IgD-negative memory B cell (primary cell): Measurements from ENCODE around the gene PSG2. TPM values are rescaled to one million over a fixed set of nuclear protein-coding genes. Genes with fewer than 3 reads are reported as not detected.
"Not testable (repeated sequence)": the region's sequence is repeated elsewhere in the genome, so short reads cannot be mapped to it uniquely, and the experiment has no call there.

Source experiments
- H3K27ac Mint-ChIP-seq, 3 donors: one replicate each; pipeline ENCODE4 v1.8.0; 2020 to 2022; ENCODE audit warnings: mild to moderate bottlenecking in 3 of 3, mixed read lengths in 3 of 3, moderate library complexity in 1 of 3
- H3K27me3 Mint-ChIP-seq: one replicate; pipeline ENCODE4 v1.8.0; 2021; ENCODE audit warnings: mixed read lengths
- H3K36me3 Mint-ChIP-seq: one replicate; pipeline ENCODE4 v1.8.0; 2020; ENCODE audit warnings: mild to moderate bottlenecking, mixed read lengths
- H3K4me1 Mint-ChIP-seq, 3 donors: one replicate each; pipeline ENCODE4 v1.8.0; 2020 to 2022; ENCODE audit warnings: mixed read lengths in 3 of 3, mild to moderate bottlenecking in 1 of 3
- H3K4me3 Mint-ChIP-seq, 4 donors: one replicate each; pipeline ENCODE4 v1.8.0; 2020 to 2022; ENCODE audit warnings: mild to moderate bottlenecking in 4 of 4, mixed read lengths in 4 of 4, moderate library complexity in 3 of 4
- H3K9me3 Mint-ChIP-seq, 3 donors: one replicate each; pipeline ENCODE4 v1.8.0; 2020 to 2021; ENCODE audit warnings: mixed read lengths in 3 of 3, mild to moderate bottlenecking in 1 of 3
- polyA plus RNA-seq: library from polyadenylated mRNA; unstranded; fragments of 300-500 nt; fragmentation: Illumina TruSeq; gene quantifications from one replicate; pipeline ENCODE4 v1.2.3, GENCODE V29; 2021

The PSG2 gene
- not detected for polyA plus RNA-seq

- H3K9me3 Mint-ChIP-seq, H3K4me3 Mint-ChIP-seq, H3K27me3 Mint-ChIP-seq, H3K4me1 Mint-ChIP-seq, H3K27ac Mint-ChIP-seq, H3K36me3 Mint-ChIP-seq: not testable (repeated sequence)
Measured at GRCh38 chr19:43082601-43083000, at the start of gene PSG2. TSS of gene PSG2 (minus strand) at chr19:43082701. CDS start at chr19:43082569, 132 bp downstream.

- not testable (repeated sequence) for H3K27me3 Mint-ChIP-seq, H3K4me1 Mint-ChIP-seq, H3K9me3 Mint-ChIP-seq, H3K27ac Mint-ChIP-seq, H3K4me3 Mint-ChIP-seq, H3K36me3 Mint-ChIP-seq
Measured at GRCh38 chr19:43131281-43131842, 48.9 kb upstream of the PSG2 start.

- H3K27me3 Mint-ChIP-seq, H3K36me3 Mint-ChIP-seq, H3K4me1 Mint-ChIP-seq, H3K4me3 Mint-ChIP-seq: not testable (repeated sequence)
- peak overlapping the region in 1 of 3 donors; percentile 43 for H3K27ac Mint-ChIP-seq
- H3K9me3 Mint-ChIP-seq, result peaks cover 0 to 13% (median 3%) of the 10 kb centered on the region in 3 donors
Measured at GRCh38 chr19:43129197-43129596, 46.7 kb upstream of the PSG2 start.

- H3K36me3 Mint-ChIP-seq, H3K4me1 Mint-ChIP-seq, H3K27ac Mint-ChIP-seq, H3K27me3 Mint-ChIP-seq, H3K4me3 Mint-ChIP-seq: not testable (repeated sequence)
- H3K9me3 Mint-ChIP-seq, result peaks cover 0 to 17% (median 2%) of the 10 kb centered on the region in 3 donors
Measured at GRCh38 chr19:43127336-43127735, 44.8 kb upstream of the PSG2 start.

GRCh38 chr19:43126720-43127119 is 44.2 kb upstream of the PSG2 start:
- peaks cover 5% of the 10 kb centered on the region for H3K36me3 Mint-ChIP-seq
- no peaks in the 10 kb centered on the region for H3K4me1 Mint-ChIP-seq
- H3K27me3 Mint-ChIP-seq, result no peaks in the 10 kb centered on the region
- no peak overlapping the region for H3K27ac Mint-ChIP-seq
- no peak overlapping the region for H3K4me3 Mint-ChIP-seq
- H3K9me3 Mint-ChIP-seq, result peaks cover 0 to 21% (median 3%) of the 10 kb centered on the region in 3 donors

- Mint-ChIP-seq H3K27ac (no peak overlapping the region), H3K9me3 (peaks cover 2 to 21% (median 3%) of the 10 kb centered on the region in 3 donors), H3K27me3 (no peaks in the 10 kb centered on the region), H3K4me1 (no peaks in the 10 kb centered on the region), H3K36me3 (peaks cover 5% of the 10 kb centered on the region), H3K4me3 (no peak overlapping the region)
Measured at GRCh38 chr19:43124360-43124759, 41.9 kb upstream of the PSG2 start.

- H3K27ac Mint-ChIP-seq, H3K36me3 Mint-ChIP-seq, H3K4me1 Mint-ChIP-seq, H3K27me3 Mint-ChIP-seq, H3K4me3 Mint-ChIP-seq: not testable (repeated sequence)
- peaks cover 5 to 29% (median 9%) of the 10 kb centered on the region in 3 donors for H3K9me3 Mint-ChIP-seq
Measured at GRCh38 chr19:43120433-43121026, 38.0 kb upstream of the PSG2 start.

- not testable (repeated sequence) for H3K4me3 Mint-ChIP-seq, H3K27ac Mint-ChIP-seq, H3K27me3 Mint-ChIP-seq, H3K36me3 Mint-ChIP-seq, H3K4me1 Mint-ChIP-seq
- peaks cover 5 to 30% (median 12%) of the 10 kb centered on the region in 3 donors for H3K9me3 Mint-ChIP-seq
Measured at GRCh38 chr19:43119526-43119925, 37.0 kb upstream of the PSG2 start.

- not testable (repeated sequence) for H3K27ac Mint-ChIP-seq, H3K36me3 Mint-ChIP-seq, H3K27me3 Mint-ChIP-seq, H3K4me3 Mint-ChIP-seq, H3K4me1 Mint-ChIP-seq
- H3K9me3 Mint-ChIP-seq, result peaks cover 2 to 38% (median 19%) of the 10 kb centered on the region in 3 donors
Measured at GRCh38 chr19:43116421-43116820, 33.9 kb upstream of the PSG2 start.

- H3K27me3 Mint-ChIP-seq, H3K4me3 Mint-ChIP-seq, H3K27ac Mint-ChIP-seq, H3K36me3 Mint-ChIP-seq, H3K4me1 Mint-ChIP-seq: not testable (repeated sequence)
- peaks cover 2 to 38% (median 19%) of the 10 kb centered on the region in 3 donors for H3K9me3 Mint-ChIP-seq
Measured at GRCh38 chr19:43115548-43115947, 33.0 kb upstream of the PSG2 start.

- H3K27me3 Mint-ChIP-seq, H3K4me3 Mint-ChIP-seq, H3K36me3 Mint-ChIP-seq, H3K4me1 Mint-ChIP-seq, H3K27ac Mint-ChIP-seq: not testable (repeated sequence)
- H3K9me3 Mint-ChIP-seq, result peaks cover 2 to 38% (median 18%) of the 10 kb centered on the region in 3 donors
Measured at GRCh38 chr19:43115064-43115463, 32.6 kb upstream of the PSG2 start.

- not testable (repeated sequence) for H3K4me3 Mint-ChIP-seq, H3K27ac Mint-ChIP-seq, H3K36me3 Mint-ChIP-seq, H3K4me1 Mint-ChIP-seq, H3K27me3 Mint-ChIP-seq
- peaks cover 2 to 38% (median 18%) of the 10 kb centered on the region in 3 donors for H3K9me3 Mint-ChIP-seq
Measured at GRCh38 chr19:43114626-43115025, 32.1 kb upstream of the PSG2 start.

- H3K4me3 Mint-ChIP-seq, H3K27ac Mint-ChIP-seq, H3K36me3 Mint-ChIP-seq, H3K27me3 Mint-ChIP-seq, H3K4me1 Mint-ChIP-seq: not testable (repeated sequence)
- peaks cover 5 to 11% (median 10%) of the 10 kb centered on the region in 3 donors for H3K9me3 Mint-ChIP-seq
Measured at GRCh38 chr19:43107401-43107800, 24.9 kb upstream of the PSG2 start.

- Mint-ChIP-seq H3K4me1 (no peaks in the 10 kb centered on the region), H3K9me3 (peaks cover 7 to 19% (median 18%) of the 10 kb centered on the region in 3 donors), H3K4me3 (no peak overlapping the region), H3K36me3 (no peaks in the 10 kb centered on the region), H3K27me3 (no peaks in the 10 kb centered on the region), H3K27ac (no peak overlapping the region)
Measured at GRCh38 chr19:43105496-43105895, 23.0 kb upstream of the PSG2 start.

GRCh38 chr19:43104215-43104850 is 21.8 kb upstream of the PSG2 start:
- H3K36me3 Mint-ChIP-seq, H3K27me3 Mint-ChIP-seq, H3K4me3 Mint-ChIP-seq, H3K27ac Mint-ChIP-seq, H3K4me1 Mint-ChIP-seq: not testable (repeated sequence)
- H3K9me3 Mint-ChIP-seq, result peaks cover 7 to 19% (median 18%) of the 10 kb centered on the region in 3 donors

- Mint-ChIP-seq H3K4me1 (no peaks in the 10 kb centered on the region), H3K27me3 (no peaks in the 10 kb centered on the region), H3K9me3 (peaks cover 5 to 19% (median 19%) of the 10 kb centered on the region in 3 donors), H3K36me3 (no peaks in the 10 kb centered on the region), H3K4me3 (no peak overlapping the region), H3K27ac (no peak overlapping the region)
Measured at GRCh38 chr19:43101950-43102349, 19.4 kb upstream of the PSG2 start.
